Activated CD4-positive, alpha-beta T cell treated with anti-CD3 and anti-CD28 coated beads, Interleukin-2, Interleukin-4, amounts not matched to agents 100 ng/mL and 50 ng/mL, durations not matched to agents 16 hours and 8 hours (primary cell): ENCODE results near the gene ERBIN.
"Not testable (repeated sequence)": the region's sequence is repeated elsewhere in the genome, so short reads cannot be mapped to it uniquely, and the experiment has no call there.

Experiments
- DNase-seq: peaks from one replicate; pipeline ENCODE4 v3.0.0-alpha.2; 2020; ENCODE audit warnings: low spot score

ERBIN gene

DNA sequence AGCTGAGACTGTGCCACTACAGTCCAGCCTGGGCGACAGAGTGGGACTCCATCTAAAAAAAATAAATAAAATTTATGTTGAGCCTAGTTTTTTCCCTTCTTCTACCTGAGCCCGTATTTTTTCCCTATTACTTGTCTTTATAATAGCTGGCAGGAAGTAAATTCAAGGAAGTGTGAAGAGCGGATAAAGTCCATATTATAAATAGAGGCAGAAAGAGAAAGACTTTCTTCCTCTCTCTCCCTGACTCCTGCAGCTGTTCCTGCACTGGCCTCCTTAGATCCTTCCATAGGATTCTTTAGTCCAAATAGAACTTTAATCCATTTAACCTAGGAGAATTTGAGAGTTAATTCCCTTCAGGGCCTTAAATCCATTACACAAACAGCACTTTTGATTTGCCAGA lies 10.3 kb upstream of the ERBIN start:
- DNase-seq, result no peak

DNA sequence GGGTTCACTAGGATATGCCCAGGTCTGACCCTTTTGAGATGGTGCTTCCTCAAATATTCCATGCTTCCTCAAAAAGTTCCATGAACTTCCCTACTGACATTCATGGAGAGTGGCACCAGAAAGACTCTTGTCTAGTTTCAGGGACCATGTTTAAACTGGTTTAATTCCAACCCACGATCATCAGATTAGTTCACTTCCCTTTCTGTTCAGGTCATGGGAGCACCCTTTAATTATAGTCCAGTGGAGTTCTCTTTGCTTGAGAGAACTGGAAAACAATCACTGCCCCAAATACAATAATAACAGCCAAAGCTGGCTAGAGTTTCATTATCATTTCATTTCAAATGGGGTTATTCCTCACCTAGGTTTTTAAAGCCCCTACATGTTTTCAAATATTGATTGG lies 9.7 kb upstream of the ERBIN start:
- DNase-seq, result no peak

DNA sequence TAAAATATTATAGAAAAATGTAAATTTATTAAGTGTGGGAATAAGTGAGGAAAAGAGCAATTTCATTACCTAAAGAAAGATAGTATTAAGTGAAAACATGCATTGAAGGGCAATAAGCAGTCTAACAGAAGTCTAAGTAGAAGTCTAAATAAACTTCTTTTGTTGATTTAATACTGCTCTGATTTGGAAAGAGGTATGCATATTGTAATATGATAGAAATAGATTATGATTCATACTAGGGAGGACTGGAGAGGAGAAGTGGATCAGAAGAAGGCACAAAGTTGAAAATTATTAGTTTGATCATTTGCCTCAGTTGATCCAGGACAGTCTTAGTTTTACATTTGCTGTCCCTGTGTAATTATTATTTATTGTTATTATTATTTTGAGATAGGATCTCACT lies 6.6 kb upstream of the ERBIN start:
- DNase-seq, result no peak

DNA sequence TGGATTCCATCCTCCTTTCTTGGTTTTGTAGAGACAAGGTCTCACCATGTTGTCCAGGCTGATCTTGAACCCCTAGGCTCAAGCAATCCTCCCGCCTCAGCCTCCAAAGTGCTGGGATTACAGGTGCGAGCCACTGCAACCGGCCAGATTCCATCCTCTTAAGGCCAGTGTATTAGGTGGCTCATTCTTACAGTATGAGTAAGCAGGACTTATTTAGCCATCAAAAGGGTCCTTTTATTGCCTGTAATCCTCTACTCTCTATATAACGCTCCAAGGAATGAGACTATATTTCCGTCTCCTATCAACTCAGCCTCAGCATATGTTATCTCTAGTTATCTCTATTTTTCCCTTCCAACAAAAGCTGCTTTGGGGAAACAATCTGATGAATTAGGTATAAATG lies 3.0 kb upstream of the ERBIN start:
- DNase-seq, result no peak

DNA sequence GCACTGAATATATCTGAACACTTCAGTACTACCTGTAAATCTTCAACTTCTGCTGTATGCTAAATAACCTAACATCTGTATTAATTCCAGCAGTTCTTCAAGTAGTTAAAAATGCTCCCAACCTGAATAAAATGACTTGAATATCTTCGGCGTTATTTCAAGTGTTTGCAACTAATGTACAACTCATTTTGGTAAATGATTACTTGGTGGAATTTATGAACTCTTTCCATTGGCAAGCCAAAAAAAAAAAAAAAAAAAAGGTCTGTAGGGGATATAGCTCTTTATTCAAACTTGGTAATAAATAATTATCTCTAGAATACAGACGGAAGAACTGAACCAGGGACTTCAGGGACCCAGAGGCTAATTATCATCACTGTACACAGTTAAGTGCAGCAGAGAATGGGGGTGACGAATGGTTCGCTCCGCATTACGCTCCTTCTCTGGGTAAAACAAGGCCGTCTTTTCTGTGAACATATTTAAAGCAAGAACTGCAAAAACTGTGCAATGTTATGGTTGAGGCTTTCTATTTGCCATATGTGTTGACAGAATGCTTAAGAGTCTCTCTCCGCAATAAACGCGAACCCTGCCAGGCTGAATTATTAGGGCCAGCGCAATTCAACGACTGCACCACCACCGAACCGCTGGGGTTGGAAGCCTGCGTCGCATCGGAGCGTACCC lies 1.9 kb upstream of the ERBIN start:
- no peak for DNase-seq

DNA sequence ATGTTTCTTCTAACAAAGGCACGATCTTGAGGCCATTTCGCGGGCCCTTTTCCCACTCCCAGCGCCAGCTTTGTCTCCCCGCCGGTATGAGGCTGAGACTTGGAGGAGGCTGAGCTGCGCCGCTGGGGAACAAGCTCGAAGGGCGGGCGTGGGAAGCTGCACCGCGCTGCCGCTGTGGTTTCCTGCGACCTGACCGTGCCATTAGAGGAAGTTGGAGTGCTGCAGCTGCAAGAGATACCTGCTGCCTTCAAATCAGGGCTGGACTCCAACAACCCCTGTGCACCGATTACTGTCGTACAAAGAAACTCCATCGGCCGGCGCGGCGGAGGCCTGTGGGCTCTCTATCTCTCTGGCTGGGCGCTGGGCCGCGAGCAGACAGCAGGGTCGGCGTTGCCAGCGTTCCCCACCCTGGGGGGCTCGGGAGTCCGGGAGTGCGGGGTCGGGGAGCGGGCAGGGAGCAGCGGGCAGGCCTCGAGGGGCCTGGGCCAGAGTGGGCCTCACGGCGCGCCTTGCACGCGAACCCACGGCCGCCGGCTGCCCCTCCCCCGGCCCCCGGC lies 1.3 kb upstream of the ERBIN start:
- DNase-seq, result peak; percentile 71

DNA sequence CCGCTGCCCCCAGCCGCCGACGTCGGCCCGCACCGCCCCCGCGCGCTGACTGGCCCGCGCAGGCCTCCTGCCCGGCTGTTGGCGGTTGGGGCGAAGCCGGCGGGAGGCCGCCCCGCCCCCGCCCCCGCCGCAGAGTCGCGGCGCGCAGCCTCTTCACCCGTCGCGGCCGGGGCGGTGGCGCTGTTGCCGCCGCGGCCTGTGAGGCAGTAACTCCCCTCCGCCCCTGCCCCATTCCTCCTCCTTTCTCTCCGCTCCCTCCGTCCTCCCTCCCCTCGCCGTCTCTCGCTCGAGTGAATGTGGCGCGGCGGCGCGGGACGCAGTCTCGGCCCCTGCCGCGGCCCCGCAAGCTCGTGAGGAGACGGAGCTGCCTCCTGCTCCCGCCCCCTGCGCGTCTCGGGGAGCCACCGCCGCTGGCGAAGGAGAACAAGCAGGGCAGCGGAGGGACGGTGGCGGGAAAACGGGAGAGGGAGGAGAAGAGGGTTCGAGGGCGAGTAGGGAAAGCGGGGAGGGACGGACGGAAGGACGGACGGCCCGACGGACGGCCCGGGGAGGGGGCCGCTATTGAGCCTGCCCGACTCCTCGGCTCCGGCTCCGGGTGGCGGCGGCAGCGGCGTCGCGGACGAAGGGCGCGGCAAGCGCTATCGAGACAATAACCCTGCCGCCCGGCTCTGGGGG lies 637 bp upstream of the ERBIN start:
- DNase-seq, result peak; percentile 67

DNA sequence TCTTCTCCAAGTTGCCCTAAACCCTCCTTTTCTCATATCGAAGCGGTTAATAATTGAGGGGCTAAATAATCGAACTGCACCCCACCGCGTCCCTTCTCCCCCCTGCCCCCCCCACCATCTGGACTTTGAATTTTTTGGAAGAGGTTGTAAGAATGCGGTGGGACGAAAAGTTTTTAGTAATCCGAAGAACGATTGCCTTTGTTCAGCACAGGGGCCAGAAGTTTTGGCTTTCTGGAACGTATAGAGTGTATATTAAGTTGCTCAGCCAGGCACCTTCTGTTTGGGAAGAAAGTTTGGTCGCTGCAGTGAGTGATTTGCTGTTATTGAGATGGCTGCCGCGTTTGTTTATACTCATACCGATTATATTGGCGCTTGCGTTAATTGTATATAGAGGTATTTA lies 518 bp downstream of the ERBIN start:
- DNase-seq, result peak; percentile 12

DNA sequence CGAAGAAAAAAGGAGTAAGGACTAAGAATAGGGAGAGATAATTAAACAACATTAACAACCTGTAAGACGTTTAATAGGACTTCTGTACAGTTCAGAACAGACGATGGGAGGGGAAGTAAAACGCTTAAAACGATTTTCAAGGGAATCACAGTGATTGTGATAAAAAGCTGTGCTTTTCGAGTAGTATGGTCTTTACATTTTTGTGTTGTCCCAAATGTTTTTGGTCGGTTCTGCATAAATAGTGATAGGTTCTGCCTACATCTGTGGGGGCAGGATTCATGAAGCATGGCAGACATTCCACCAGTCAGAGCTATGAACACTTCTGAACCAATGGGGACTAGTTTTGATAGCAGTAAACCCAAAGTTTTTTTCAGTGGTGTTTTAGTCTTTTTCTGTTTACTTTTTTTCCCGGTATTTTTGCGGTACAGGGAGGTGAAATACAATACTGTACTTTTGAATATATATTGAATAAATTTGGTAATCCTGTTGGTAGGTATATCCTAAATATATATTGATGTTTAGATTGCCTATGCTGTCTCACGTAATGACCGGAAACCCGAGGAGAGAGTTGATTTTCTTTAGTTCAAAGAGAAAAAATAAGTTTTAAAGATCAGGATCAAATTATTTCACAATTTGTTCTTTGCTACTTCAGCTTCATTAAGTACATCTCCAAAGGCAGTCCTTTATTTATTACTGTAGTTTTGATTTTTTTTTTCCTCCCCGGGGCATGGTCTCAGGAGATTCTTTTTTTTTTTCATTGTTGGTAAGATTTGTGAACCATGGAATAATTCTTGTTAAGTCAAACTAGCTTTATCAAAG lies 1.3 kb downstream of the ERBIN start:
- peak; percentile 60 for DNase-seq

DNA sequence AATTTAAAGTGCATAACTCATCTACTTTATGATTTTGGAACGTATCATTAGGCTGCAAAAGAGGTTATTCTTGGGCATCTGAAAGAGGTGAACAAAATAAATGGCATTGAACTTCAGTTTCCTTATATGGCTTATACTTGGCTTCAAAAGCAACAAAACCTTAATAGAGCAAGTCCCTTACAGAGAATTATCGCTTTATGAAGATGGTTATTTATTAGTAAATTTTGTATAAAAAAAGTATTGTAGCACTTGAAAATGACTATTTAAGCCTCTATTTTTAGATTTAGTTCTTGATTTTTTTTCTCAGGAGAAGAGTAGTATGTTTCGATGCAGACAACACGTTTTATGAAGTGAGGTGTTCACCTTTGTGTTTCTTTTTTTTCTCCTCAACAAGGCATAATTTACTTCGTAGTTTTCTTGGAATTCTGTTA lies 2.0 kb downstream of the ERBIN start:
- no peak for DNase-seq

DNA sequence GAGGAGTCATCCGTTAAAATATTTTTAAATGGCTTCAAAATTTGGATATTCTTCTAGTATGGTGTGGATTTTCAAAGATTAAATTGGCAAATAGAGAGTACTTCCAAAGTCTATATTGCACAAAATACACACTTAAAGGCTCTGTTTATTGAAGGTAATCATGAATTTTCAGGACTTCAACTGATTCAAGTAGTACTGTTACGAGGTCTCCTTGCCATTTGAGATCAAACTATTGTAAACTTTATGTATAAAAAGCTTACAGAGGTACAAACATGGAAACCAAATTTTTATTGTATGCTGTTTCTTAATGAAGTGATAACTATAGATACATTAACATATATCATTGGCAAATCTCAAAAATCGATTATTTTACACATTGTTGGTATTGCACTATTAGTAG lies 2.5 kb downstream of the ERBIN start:
- no peak for DNase-seq

DNA sequence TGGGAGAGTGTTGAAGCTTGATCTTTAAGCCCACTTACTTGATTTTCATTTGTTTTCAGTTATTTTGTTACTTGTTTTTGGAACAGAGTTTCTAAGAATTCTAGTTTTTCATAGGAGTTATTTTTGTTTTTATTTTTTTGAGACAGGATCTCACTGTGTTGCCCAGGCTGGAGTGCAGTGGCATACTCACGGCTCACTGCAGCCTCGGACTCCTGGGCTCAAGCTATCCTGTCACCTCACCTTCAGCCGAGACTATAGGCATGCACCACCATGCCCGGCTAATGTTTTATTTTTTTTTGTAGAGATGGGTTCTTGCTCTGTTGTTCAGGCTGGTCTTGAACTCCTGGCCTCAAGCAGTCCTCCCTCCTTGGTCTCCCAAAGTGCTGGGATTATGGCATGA lies 6.3 kb downstream of the ERBIN start:
- DNase-seq, result no peak

DNA sequence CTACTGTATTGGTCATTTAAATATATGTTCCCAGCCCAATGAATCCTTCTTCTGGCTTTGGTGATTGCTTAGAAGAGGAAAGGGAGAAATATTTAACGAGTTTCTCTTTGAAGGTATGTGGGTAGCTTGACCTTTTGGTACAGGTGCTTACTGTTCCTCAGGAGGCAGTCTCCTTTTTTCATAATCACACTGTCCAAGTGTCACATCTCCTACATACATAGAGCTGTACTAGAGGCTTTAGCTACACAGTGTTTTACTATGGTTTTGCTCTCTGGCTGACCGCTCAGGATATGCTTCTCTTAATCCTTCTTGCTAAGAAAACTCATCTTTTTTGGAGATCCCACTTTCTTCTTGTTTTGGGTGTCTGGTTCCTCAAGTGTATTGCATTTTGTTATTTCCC lies 6.9 kb downstream of the ERBIN start:
- no peak for DNase-seq

DNA sequence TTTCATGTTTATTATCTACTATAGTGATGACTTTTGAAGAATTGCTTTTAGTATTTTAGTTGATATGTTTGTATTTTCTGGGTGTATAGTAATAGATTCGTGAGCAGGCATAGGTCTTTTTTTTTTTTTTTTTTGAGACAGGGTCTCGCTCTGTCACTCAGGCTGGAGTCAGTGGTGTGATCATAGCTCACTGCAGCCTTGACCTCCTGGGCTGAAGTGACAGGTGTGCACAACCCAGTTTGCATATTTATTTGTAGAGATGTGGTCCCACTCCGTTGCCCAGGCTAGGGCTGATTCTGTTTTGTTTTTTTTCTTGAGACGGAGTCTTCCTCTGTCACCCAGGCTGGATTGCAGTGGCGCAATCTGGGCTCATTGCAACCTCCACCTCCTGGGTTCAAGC lies 11.9 kb downstream of the ERBIN start:
- DNase-seq, result no peak

DNA sequence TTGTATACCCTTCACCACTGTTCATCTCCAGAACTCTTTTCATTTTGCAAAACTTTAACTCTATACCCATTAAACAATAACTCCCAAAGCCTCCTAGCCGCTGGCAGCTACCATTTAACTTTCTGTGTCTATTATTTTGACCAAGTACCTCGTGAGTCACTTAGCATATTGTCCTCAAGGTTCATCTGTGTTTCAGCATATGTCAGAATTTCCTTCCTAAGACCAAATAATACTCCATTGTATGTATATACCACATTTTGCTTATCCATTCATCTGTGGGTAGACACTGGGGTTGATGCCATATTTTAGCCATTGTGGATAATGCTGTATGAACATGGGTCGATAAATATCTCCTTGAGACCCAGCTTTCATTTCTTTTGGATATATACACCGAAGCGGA lies 17.4 kb downstream of the ERBIN start:
- DNase-seq, result no peak

DNA sequence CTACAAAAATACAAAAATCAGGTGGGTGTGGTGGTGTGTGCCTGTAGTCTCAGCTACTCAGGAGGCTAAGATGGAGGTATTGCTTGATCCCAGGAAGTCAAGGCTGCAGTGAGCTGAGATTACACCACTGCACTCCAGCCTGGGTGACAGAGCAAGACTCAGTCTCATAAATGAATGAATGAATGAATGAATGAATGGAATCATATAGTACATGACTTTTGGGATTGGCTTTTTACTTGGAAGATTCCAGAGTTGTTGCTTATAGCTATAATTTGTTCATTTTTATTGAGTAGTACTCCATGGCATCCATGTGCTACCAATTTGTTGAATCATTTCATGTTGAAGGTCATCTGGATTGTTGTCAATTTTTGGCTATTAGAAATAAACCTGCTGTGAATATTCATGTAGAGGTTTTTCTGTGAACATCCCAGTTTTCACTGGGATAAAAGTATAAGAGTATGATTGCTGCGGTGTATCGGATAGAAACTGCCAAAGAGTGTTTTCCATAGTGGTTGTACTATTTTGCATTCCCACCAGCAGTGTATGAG lies 19.9 kb downstream of the ERBIN start:
- DNase-seq, result no peak

DNA sequence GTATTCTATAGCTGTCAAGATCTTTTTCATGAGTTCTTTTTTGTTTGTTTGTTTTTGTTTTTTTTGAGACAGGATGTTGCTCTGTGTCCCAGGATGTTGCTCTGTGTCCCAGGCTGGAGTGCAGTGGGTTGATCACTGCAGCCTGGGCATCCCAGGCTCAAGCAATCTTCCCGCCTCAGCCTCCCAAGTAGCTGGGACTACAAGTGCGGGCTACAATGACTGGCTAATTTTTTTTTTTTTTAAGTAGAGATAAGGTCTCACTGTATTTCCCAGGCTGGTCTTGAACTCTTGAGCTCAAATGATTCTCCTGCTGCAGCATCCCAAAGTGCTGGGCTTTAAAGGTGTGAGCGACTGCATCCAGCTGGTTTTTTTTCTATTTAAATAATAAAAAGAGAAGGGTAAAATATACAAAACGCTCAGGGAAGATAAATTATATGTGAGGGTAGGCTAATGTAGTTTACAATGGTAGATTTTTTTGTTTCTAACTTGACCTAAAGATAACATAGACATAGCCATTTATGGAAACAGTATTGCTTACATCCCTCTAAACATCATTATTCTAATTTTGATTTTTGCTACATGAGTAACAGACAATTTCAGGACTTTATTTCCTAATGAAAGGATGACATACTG lies 21.9 kb downstream of the ERBIN start:
- no peak for DNase-seq

DNA sequence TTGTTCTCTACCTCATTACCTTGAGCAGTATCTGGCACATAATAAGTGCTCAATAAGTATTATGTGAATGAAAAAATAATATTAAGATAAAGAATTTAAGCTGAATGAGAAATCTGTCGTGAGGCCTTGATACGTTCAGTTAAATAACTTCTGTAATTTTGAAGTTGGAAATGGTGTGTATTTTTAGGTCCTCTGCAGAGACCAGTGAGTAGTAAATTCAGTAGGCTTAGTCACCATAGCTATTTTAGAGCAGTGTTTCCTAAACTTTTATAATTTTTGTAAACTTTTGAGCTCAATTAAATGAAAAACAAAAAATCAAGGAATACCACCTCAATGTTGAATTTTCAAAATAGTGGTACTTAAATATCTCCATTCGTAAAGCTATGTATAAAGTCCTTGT lies 25.0 kb downstream of the ERBIN start:
- no peak for DNase-seq

DNA sequence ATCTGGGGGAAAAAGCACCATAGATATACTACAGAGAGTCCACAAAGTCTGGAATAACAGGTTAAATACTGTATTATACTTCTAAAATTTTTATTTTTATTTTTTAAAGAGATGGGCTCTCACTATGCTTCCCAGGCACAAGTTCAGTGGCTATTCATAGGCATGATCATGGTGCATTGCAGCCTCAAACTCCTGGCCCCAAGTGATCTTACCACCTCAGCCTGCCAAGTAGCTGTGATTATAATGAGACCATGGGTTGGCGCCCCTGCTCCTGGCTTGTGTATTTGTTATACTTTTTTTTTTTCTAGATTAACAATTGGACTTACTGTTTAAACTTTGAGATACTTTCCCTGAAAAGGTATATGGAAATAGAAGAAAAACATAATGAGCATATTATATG lies 25.9 kb downstream of the ERBIN start:
- DNase-seq, result no peak

DNA sequence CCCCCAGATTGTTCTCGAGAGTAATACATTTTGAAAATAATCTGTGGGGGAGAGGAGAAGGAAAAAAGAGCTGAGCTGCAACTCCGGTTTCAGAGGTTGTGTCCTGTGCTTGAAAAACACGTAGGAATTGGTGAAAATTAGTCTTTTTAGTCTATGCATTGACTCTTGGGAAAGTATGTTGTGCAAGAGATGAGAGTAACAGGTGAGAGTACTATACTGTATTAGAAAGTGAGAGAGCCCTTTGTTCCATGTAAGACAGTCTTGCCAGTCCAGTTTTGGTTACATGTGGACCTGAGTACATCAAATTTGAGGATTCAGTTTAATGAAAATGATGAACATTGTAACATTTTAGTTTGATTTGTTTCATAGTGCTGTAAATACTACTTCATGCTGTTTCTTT lies 27.8 kb downstream of the ERBIN start:
- DNase-seq, result no peak

DNA sequence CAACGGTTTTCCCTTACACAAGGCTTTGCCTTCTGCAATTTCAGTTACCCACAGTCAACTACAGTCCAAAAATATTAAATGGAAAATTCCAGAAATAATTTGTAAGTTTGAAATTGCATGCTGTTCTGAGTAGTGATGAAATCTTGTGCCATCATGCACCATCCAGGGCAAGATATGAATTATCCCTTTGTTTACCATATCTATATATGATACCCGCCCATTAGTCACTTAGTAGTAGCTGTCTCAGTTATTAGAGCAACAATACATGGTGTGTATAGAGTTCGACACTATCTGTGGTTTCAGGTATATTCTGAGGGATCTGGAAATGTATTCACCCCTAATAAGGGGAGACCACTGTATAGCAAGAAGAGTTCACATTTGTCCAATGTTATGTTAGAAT lies 29.4 kb downstream of the ERBIN start:
- DNase-seq, result no peak

DNA sequence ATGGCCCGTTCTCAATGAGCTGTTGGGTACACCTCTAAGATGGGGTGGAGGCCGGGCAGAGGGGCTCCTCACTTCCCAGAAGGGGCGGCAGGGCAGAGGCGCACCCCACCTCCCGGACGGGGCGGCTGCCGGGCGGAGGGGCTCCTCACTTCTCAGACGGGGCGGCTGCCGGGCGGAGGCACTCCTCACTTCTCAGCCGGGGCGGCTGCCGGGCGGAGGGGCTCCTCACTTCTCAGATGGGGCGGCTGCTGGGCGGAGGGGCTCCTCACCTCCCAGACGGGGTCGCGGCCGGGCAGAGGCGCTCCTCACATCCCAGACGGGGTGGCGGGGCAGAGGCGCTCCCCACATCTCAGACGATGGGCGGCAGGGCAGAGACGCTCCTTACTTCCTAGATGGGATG lies 31.3 kb downstream of the ERBIN start:
- DNase-seq, result not testable (repeated sequence)
